ENCODE data around the gene GNPAT.

GRCh38 chr1:231231511-231231910 lies 9.5 kb upstream of the GNPAT start:
- TF ChIP-seq POLR2AphosphoS5 (IDR thresholded peaks at IDR 0.05; ENCODE audit: low read depth, low read length) = no peak
- no peak for TF ChIP-seq POLR2A (IDR thresholded peaks at IDR 0.05; ENCODE audit: low read depth, low read length)

All from GM12891 (cell line).